Measurements from ENCODE around the gene HSPB9.

Gene HSPB9

DNA sequence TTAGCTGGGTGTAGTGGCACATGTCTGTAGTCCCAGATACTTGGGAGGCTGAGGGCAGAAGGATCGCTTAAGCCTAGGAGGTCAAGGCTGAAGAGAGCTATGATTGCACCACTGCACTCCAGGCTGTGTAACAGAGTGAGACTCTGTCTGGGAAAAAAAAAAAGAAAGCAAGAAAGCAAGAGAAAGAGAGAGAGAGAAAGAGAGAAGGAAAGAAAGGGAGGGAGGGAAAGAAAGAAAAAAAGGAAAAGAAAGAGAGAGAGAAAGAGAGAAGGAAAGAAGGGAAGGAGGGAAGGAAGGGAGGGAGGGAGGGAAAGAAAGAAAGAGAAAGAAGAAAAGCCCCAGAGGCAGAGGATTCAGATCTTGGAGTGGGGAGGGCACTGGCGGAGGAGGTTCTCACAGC is 16.6 kb upstream of the HSPB9 start:
- no peak for ATAC-seq
- TF ChIP-seq, protein P1, sequence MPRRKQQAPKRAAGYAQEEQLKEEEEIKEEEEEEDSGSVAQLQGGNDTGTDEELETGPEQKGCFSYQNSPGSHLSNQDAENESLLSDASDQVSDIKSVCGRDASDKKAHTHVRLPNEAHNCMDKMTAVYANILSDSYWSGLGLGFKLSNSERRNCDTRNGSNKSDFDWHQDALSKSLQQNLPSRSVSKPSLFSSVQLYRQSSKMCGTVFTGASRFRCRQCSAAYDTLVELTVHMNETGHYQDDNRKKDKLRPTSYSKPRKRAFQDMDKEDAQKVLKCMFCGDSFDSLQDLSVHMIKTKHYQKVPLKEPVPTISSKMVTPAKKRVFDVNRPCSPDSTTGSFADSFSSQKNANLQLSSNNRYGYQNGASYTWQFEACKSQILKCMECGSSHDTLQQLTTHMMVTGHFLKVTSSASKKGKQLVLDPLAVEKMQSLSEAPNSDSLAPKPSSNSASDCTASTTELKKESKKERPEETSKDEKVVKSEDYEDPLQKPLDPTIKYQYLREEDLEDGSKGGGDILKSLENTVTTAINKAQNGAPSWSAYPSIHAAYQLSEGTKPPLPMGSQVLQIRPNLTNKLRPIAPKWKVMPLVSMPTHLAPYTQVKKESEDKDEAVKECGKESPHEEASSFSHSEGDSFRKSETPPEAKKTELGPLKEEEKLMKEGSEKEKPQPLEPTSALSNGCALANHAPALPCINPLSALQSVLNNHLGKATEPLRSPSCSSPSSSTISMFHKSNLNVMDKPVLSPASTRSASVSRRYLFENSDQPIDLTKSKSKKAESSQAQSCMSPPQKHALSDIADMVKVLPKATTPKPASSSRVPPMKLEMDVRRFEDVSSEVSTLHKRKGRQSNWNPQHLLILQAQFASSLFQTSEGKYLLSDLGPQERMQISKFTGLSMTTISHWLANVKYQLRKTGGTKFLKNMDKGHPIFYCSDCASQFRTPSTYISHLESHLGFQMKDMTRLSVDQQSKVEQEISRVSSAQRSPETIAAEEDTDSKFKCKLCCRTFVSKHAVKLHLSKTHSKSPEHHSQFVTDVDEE (CRISPR knock-in tag; IDR thresholded peaks at IDR 0.05) = no peak
- TF ChIP-seq ZNF565 (CRISPR knock-in tag; conservative IDR thresholded peaks at IDR 0.05; ENCODE audit: low read depth) (no peak), ARNTL (CRISPR knock-in tag; IDR thresholded peaks at IDR 0.05; ENCODE audit: borderline replicate concordance, low read depth) (no peak), ZFP3 (CRISPR knock-in tag; IDR thresholded peaks at IDR 0.05) (no peak), ZFP30 (CRISPR knock-in tag; IDR thresholded peaks at IDR 0.05) (no peak), SNAI2 (CRISPR knock-in tag; IDR thresholded peaks at IDR 0.05) (no peak), BACH2 (CRISPR knock-in tag; IDR thresholded peaks at IDR 0.05; ENCODE audit: borderline replicate concordance) (no peak), TCF4 (CRISPR knock-in tag; IDR thresholded peaks at IDR 0.05; ENCODE audit: borderline replicate concordance) (no peak), ESRRG (CRISPR knock-in tag; IDR thresholded peaks at IDR 0.05) (no peak)

DNA sequence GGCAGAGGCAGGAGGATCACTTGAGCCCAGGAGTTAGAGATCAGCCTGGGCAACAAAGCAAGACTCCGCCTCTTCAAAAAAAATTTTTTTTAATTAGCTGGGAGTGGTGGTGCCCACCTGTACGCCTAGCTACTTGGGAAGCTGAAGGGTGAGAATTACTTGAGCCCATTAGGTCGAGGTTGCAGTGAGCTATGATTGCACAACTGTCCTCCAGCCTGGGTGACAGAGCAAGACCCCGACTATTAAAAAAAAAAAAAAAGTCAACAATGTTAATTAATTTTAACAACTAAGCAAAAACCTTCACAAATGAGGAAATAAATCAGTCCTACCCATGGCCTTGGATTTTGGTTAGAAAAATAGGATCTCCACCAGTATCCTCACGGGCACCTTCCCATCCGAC is 15.5 kb upstream of the HSPB9 start:
- TF ChIP-seq, protein P2, sequence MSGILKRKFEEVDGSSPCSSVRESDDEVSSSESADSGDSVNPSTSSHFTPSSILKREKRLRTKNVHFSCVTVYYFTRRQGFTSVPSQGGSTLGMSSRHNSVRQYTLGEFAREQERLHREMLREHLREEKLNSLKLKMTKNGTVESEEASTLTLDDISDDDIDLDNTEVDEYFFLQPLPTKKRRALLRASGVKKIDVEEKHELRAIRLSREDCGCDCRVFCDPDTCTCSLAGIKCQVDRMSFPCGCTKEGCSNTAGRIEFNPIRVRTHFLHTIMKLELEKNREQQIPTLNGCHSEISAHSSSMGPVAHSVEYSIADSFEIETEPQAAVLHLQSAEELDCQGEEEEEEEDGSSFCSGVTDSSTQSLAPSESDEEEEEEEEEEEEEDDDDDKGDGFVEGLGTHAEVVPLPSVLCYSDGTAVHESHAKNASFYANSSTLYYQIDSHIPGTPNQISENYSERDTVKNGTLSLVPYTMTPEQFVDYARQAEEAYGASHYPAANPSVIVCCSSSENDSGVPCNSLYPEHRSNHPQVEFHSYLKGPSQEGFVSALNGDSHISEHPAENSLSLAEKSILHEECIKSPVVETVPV (CRISPR knock-in tag; IDR thresholded peaks at IDR 0.05) = no peak
- TF ChIP-seq RARB (CRISPR knock-in tag; IDR thresholded peaks at IDR 0.05) = no peak
- TF ChIP-seq, protein P1 (CRISPR knock-in tag; IDR thresholded peaks at IDR 0.05) = no peak
- no peak for TF ChIP-seq BACH2 (CRISPR knock-in tag; IDR thresholded peaks at IDR 0.05; ENCODE audit: borderline replicate concordance)
- no peak for TF ChIP-seq CSDC2 (CRISPR knock-in tag; IDR thresholded peaks at IDR 0.05)
- no peak for TF ChIP-seq ZFP30 (CRISPR knock-in tag; IDR thresholded peaks at IDR 0.05)
- TF ChIP-seq, protein P3, sequence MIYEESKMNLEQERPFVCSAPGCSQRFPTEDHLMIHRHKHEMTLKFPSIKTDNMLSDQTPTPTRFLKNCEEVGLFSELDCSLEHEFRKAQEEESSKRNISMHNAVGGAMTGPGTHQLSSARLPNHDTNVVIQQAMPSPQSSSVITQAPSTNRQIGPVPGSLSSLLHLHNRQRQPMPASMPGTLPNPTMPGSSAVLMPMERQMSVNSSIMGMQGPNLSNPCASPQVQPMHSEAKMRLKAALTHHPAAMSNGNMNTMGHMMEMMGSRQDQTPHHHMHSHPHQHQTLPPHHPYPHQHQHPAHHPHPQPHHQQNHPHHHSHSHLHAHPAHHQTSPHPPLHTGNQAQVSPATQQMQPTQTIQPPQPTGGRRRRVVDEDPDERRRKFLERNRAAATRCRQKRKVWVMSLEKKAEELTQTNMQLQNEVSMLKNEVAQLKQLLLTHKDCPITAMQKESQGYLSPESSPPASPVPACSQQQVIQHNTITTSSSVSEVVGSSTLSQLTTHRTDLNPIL (CRISPR knock-in tag; IDR thresholded peaks at IDR 0.05; ENCODE audit: low read depth) = no peak
- no peak for TF ChIP-seq PPARA (CRISPR knock-in tag; IDR thresholded peaks at IDR 0.05; ENCODE audit: borderline replicate concordance)
- no peak for TF ChIP-seq ESRRG (CRISPR knock-in tag; IDR thresholded peaks at IDR 0.05)
- no peak for TF ChIP-seq GLIS3 (CRISPR knock-in tag; IDR thresholded peaks at IDR 0.05)
- TF ChIP-seq ZNF8 (CRISPR knock-in tag; IDR thresholded peaks at IDR 0.05) = no peak
- no peak for TF ChIP-seq ZNF565 (CRISPR knock-in tag; conservative IDR thresholded peaks at IDR 0.05; ENCODE audit: low read depth)
- no peak for TF ChIP-seq PATZ1 (CRISPR knock-in tag; IDR thresholded peaks at IDR 0.05; ENCODE audit: borderline replicate concordance)
- TF ChIP-seq TOX (CRISPR knock-in tag; IDR thresholded peaks at IDR 0.05; ENCODE audit: borderline replicate concordance) = no peak
- ATAC-seq = no peak
